Measurements from ENCODE around the gene MYRF.

MYRF gene

DNA sequence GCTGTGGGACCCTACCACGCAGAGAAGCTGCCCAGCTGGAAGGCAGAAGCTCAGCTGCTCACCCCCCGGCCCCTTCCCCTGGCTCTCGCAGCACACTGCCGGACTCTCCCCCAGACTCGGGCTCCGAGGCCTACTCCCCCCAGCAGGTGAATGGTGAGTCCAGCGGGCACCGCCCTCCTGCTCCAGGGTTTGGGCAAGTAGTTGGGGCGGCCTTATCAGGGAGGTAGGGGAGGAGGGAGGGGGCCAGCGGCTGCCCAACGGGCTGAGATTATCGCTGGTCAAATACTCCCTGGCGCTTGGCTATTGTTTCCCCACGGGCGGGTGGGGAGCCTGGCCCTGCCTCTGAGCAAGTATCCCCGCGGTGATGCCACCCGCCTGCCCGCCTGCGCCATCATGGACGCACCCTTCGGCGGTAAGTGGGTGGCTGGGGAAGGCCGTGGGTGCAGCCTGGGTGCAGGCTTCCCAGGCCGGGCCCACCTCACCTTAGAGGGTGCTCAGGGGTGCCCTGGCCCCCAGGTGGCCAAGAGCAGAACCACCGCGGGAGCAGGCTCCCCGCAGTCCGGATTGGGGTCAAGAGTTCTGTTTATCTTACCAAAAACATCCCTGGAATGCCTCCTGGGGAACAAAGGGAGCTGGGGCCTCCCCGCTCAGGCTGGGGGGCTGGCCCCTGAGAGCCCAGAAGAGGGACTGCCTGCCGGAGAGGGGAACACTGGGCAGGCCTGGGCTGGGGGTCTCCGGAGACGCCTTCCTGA, 16.9 kb downstream of the MYRF start:
- TF ChIP-seq, protein P1, sequence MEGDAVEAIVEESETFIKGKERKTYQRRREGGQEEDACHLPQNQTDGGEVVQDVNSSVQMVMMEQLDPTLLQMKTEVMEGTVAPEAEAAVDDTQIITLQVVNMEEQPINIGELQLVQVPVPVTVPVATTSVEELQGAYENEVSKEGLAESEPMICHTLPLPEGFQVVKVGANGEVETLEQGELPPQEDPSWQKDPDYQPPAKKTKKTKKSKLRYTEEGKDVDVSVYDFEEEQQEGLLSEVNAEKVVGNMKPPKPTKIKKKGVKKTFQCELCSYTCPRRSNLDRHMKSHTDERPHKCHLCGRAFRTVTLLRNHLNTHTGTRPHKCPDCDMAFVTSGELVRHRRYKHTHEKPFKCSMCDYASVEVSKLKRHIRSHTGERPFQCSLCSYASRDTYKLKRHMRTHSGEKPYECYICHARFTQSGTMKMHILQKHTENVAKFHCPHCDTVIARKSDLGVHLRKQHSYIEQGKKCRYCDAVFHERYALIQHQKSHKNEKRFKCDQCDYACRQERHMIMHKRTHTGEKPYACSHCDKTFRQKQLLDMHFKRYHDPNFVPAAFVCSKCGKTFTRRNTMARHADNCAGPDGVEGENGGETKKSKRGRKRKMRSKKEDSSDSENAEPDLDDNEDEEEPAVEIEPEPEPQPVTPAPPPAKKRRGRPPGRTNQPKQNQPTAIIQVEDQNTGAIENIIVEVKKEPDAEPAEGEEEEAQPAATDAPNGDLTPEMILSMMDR (conservative IDR thresholded peaks at IDR 0.05) = no peak
- no peak overlapping the region for H3K27ac ChIP-seq

DNA sequence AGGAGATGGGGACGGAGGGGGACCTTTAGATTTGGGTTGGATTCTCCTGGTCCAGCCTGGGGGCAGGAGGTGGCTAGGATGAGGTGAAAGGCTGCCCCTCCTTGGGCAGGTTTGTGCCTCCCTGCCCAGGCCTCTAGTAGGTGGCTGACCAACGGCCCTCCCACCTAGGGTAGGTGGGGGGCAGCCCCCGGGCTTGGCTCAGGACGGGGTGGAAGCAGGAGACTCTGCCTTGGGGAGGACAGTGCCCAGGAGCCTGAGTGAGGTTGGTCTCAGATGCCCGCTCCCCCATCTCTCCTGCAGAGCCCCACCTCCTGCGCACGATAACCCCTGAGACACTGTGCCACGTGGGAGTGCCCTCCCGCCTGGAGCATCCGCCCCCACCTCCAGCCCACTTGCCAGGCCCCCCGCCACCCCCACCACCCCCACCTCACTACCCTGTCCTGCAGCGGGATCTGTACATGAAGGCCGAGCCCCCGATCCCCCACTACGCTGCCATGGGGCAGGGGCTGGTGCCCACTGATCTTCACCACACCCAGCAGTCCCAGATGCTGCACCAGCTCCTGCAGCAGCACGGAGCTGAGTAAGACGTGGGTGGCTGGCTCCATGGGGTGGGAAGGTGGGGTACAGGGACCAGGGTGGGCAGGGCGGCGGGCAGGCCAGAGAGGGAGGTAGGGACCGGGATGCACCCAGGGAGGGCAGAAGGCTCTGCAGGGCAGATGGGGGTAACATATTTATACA, 17.7 kb downstream of the MYRF start:
- H3K27ac ChIP-seq = no peak overlapping the region
- TF ChIP-seq, protein P1 (conservative IDR thresholded peaks at IDR 0.05) = no peak

DNA sequence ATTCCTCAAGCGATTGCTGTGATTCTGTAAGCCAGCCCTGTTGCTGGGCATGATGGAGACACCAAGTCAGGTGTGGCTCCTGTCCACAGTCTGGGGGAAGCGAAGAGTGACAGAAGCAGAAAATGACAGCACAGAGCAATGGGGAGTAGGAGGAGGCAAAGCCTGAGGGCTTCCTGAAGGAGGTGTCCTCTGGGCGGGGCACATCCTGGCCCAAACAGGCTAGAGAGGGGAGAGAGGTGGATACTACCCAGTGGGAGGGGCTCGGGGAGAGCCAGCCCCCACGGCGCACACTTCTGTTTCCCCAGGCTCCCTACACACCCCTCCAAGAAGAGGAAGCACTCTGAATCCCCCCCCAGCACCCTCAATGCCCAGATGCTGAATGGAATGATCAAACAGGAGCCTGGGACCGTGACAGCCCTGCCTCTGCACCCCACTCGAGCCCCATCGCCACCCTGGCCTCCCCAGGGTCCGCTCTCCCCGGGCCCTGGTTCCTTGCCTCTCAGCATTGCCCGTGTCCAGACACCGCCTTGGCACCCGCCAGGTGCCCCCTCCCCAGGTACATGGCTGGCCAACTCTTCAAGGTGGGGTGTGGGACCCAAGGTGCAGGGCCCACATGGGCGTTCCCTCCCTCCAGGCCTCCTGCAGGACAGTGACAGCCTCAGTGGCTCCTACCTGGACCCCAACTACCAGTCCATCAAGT, 18.9 kb downstream of the MYRF start:
- H3K27ac ChIP-seq = no peak overlapping the region

DNA sequence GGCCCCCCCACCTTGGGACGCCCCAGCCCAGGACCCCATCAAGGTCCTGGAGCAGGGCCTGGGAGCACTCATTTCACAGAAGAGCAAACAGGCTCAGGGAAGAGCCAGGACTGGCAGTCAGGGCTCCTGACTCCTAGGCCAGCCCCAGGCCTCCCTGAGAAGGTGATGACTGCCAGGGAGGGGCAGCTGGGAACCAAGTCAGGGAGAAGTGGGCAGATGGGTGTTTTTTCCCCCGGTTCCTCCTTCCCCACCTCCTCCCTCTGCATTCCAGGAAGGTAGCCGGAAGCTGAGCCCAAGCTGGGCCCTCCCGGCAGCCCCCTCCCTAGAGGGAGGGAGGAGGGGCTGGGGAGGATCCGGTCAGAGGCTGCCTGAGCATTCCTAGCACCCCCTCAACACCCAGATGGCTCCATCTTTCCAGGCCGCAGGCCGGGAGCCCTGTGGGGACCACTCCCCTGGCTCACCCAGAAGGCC, 19.6 kb downstream of the MYRF start:
- TF ChIP-seq, protein P1 (conservative IDR thresholded peaks at IDR 0.05) = no peak
- no peak overlapping the region for H3K27ac ChIP-seq

More for the DNA sequence above, 18.9 kb downstream of the MYRF start:
- TF ChIP-seq, protein P1 (conservative IDR thresholded peaks at IDR 0.05) = no peak

DNA sequence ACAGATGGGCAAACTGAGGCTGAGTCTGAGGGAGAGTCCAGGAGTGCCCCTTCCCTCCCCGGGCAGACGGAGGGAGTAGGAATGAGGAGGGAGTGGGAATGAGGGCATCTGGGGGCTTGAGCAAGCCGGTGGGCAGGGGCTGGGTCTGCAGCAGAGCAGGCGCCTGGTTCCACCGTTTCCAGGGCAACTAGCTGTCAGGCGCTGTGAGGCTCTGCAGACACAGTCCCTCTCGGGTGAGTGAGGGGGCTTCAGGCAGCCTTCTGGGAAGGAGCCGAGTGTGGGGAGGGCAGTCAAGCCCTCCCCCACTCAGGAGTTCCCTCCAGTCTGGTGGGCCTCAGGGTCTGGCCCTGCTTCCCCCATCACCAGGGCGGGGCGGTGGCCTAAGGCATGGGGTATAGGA, 20.9 kb downstream of the MYRF start:
- TF ChIP-seq, protein P1 (conservative IDR thresholded peaks at IDR 0.05) = no peak
- H3K27ac ChIP-seq = no peak overlapping the region

DNA sequence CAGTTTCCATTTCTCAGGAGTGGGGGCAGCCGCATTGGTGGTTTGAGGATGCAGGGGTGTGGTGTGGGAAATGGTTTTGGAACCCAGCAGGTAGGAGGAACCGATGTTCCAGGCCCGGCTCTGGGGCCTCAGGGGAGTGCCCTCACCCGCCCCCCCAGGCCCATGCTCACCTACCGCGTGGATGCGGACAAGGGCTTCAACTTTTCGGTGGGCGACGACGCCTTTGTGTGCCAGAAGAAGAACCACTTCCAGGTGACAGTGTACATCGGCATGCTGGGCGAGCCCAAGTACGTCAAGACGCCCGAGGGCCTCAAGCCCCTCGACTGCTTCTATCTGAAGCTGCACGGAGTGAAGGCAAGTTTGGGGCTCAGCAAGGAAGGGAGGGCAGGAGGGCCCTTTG, 21.4 kb downstream of the MYRF start:
- TF ChIP-seq, protein P1 (conservative IDR thresholded peaks at IDR 0.05) = no peak
- no peak overlapping the region for H3K27ac ChIP-seq

DNA sequence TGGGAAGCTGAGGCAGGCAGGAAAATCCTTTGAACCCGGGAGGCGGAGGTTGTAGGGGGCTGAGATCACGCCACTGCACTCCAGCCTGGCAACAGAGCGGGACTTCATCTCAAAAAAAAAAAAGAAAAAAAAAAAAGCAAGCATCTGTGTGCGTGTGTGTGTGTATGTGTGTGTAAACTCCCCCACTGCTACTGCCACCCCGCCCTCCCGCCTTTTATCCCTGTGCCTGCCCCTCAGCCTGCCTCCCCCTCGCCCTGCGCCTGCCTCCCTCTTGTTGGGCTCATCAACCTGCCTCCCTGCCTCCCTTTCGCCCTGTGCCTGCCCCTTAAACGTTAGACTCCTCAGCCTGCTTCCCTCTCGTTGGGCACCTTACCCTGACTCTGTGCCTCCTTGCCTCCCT, 22.0 kb downstream of the MYRF start:
- TF ChIP-seq, protein P1 (conservative IDR thresholded peaks at IDR 0.05) = no peak

More for the DNA sequence above, 22.0 kb downstream of the MYRF start:
- H3K27ac ChIP-seq = no peak overlapping the region

All from VCaP (cell line).